ENCODE measurements around the gene PARN.

DNA sequence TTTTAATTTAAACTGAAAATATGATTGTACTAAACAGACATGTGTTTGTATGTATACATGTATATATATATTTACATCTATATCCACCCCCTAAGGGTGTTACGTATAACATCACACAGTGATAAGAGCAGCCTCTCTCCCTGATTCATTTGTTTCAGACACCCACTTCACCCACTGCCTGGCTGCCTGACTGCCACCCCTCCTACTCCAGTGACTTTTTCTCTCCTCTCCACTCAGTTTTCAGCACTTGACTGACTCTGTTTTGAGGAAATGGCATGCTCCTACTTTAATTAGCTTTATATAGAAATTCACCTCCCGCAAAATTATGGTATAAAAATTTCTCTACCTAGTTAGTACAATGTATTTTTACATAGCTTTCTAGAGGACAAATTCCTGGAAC, 22.7 kb upstream of the PARN start:
- TF ChIP-seq, protein P1, sequence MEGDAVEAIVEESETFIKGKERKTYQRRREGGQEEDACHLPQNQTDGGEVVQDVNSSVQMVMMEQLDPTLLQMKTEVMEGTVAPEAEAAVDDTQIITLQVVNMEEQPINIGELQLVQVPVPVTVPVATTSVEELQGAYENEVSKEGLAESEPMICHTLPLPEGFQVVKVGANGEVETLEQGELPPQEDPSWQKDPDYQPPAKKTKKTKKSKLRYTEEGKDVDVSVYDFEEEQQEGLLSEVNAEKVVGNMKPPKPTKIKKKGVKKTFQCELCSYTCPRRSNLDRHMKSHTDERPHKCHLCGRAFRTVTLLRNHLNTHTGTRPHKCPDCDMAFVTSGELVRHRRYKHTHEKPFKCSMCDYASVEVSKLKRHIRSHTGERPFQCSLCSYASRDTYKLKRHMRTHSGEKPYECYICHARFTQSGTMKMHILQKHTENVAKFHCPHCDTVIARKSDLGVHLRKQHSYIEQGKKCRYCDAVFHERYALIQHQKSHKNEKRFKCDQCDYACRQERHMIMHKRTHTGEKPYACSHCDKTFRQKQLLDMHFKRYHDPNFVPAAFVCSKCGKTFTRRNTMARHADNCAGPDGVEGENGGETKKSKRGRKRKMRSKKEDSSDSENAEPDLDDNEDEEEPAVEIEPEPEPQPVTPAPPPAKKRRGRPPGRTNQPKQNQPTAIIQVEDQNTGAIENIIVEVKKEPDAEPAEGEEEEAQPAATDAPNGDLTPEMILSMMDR (IDR thresholded peaks at IDR 0.05) = no peak
- TF ChIP-seq POLR2A (IDR thresholded peaks at IDR 0.05) = no peak
